Esophagus muscularis mucosa (tissue), 4 donors: ENCODE measurements around the gene CARNS1.

Source experiments
- CTCF ChIP-seq, 3 experiments: fragments of 200-600 bp in 2 of 3; fragments of 450-650 bp in 1 of 3; sonication (generic) in 2 of 3; IDR thresholded peaks; one replicate each; pipeline ENCODE4 v1.5.1; 2017 to 2019; ENCODE audit warnings: antibody characterized with exemption in 3 of 3, mild to moderate bottlenecking in 2 of 3, moderate library complexity in 1 of 3
- EP300 ChIP-seq: sonication (generic); formaldehyde crosslinking; IDR thresholded peaks from one replicate; pipeline ENCODE4 v1.6.1; 2017; ENCODE audit warnings: antibody characterized with exemption
- POLR2A ChIP-seq: fragments of 450-650 bp; IDR thresholded peaks from one replicate; pipeline ENCODE4 v1.6.1; 2017; ENCODE audit warnings: antibody characterized with exemption, moderate library complexity, mild to moderate bottlenecking, low read depth
- POLR2AphosphoS5 ChIP-seq, 2 donors: sonication (generic); formaldehyde crosslinking; IDR thresholded peaks; one replicate each; pipeline ENCODE4 v1.6.1; 2017; ENCODE audit warnings: antibody characterized with exemption in 2 of 2

DNA sequence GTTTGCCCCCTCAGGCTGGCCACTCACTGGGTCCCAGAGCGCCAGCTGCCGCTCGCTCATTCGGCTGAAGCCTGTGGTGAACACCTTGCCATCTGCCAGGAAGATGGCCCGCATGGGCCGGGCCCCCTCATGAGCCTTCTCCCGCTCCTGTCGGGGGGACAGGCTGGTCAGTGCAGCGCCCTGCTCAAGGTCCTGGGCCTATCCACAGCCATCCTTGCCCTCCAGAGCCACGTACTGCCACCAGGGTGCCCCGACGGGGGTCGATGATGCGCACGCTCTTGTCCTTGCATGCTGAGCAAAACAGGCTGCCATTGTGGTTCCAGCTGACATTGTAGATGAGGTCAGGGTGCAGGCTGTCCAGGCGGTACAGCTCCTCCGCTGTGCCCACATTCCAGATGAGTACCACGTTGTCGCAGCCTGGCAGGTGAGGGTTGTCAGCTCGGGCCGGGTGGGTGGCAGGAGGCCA is 25.7 kb downstream of the CARNS1 start:
- no peak for TF ChIP-seq POLR2AphosphoS5 (IDR thresholded peaks at IDR 0.05)
- TF ChIP-seq CTCF (IDR thresholded peaks at IDR 0.05), result no peak
- no peak for TF ChIP-seq POLR2A
- TF ChIP-seq EP300, result no peak
